Breast epithelium (tissue), 4 donors: ENCODE data around the gene DET1. TPM values are rescaled to one million over a fixed set of nuclear protein-coding genes. Genes with fewer than 3 reads are reported as not detected.
A peak's percentile ranks its signal among the peaks of the same experiment; 100 is the strongest.
"Not testable (repeated sequence)": the region's sequence is repeated elsewhere in the genome, so short reads cannot be mapped to it uniquely, and the experiment has no call there.

Experiments used
- DNase-seq, 2 donors: peaks; one replicate each; pipeline ENCODE4 v3.0.0-alpha.2; 2019; ENCODE audit warnings: low spot score in 2 of 2
- H3K27ac ChIP-seq, 2 donors: fragments of 200-600 bp; sonication (generic) in 1 of 2; one replicate each; pipeline ENCODE4 v1.5.1; 2016 to 2019; ENCODE audit warnings: mild to moderate bottlenecking in 1 of 2
- H3K27me3 ChIP-seq, 2 donors: fragments of 200-600 bp; sonication (generic) in 1 of 2; one replicate each; pipeline versions ENCODE4 v1.5.1 to v1.6.0; 2017 to 2019; ENCODE audit warnings: control low read depth in 1 of 2, mild to moderate bottlenecking in 1 of 2
- H3K36me3 ChIP-seq: fragments of 200-600 bp; one replicate; pipeline ENCODE4 v1.5.1; 2019
- H3K4me1 ChIP-seq, 2 donors: fragments of 200-600 bp; sonication (generic); one replicate each; pipeline ENCODE4 v1.5.1; 2016 to 2019; ENCODE audit warnings: control low read depth in 1 of 2
- H3K4me3 ChIP-seq, 3 donors: fragments of 200-600 bp; sonication (generic); 1 replicate in 2 of 3; 2 replicates in 1 of 3; pipeline ENCODE4 v1.5.1; 2016 to 2019; ENCODE audit warnings: mild to moderate bottlenecking in 3 of 3, moderate library complexity in 2 of 3
- H3K9me3 ChIP-seq, 2 donors: fragments of 200-600 bp; sonication (generic) in 1 of 2; one replicate each; pipeline ENCODE4 v1.5.1; 2016 to 2019; ENCODE audit warnings: control low read depth in 1 of 2
- POLR2A ChIP-seq: fragments of 450-650 bp; IDR thresholded peaks from one replicate; pipeline ENCODE4 v1.6.1; 2016; ENCODE audit warnings: antibody characterized with exemption, mild to moderate bottlenecking, moderate library complexity
- POLR2AphosphoS5 ChIP-seq, 3 donors: sonication (generic); formaldehyde crosslinking; IDR thresholded peaks; one replicate each; pipeline ENCODE4 v1.6.1; 2017; ENCODE audit warnings: antibody characterized with exemption in 3 of 3
- intact Hi-C: fragments of 100-400 bp; cut with DNase I; formaldehyde crosslinking; loops from one replicate; pipeline ENCODE4 v1.15.1; 2023; ENCODE audit warnings: low total_unique reads
- total RNA-seq, 3 donors: library from RNA; depleted of rRNA; stranded (reverse); fragments of >200 nt; gene quantifications; one replicate each; pipeline ENCODE4 v1.1.0, GENCODE V29; 2016
- TF ChIP-seq, protein P1 (sequence below), 3 donors: fragments of 450-650 bp; IDR thresholded peaks; one replicate each; pipeline ENCODE4 v1.5.1; 2016 to 2017; ENCODE audit warnings: antibody characterized with exemption in 3 of 3, mild to moderate bottlenecking in 3 of 3, moderate library complexity in 3 of 3

The DET1 gene
- total RNA-seq, 3 donors from 2014 or later: 7.2 to 19.6 (median 12.1) TPM

DNA sequence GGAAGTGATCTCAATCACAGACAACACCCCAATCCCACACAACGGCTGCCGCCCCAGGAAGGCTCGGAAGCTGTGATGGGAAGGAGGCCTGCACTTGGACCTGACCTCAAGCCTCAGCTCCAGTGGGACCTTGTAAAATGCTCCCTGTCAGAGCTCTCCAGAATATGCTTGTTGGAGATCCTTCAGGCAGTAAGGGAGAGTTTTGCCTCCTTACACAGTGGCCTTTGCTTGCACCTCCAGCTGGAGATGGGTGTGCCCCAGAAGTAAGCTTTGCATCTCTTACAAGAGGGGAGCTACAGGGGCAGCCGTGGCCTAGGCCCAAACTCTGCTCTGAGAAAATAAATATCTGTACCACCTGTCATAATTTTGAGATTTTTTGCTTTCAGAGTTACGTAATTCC is 68.6 kb downstream of the DET1 start:
- H3K9me3 ChIP-seq: no peaks in the 10 kb centered on the region
- no peaks in the 10 kb centered on the region for H3K36me3 ChIP-seq
- intact Hi-C loops: no loop called here
- DNase-seq: no peak
- no peak for TF ChIP-seq POLR2AphosphoS5 (IDR thresholded peaks at IDR 0.05)
- TF ChIP-seq POLR2A: no peak
- TF ChIP-seq, protein P1, sequence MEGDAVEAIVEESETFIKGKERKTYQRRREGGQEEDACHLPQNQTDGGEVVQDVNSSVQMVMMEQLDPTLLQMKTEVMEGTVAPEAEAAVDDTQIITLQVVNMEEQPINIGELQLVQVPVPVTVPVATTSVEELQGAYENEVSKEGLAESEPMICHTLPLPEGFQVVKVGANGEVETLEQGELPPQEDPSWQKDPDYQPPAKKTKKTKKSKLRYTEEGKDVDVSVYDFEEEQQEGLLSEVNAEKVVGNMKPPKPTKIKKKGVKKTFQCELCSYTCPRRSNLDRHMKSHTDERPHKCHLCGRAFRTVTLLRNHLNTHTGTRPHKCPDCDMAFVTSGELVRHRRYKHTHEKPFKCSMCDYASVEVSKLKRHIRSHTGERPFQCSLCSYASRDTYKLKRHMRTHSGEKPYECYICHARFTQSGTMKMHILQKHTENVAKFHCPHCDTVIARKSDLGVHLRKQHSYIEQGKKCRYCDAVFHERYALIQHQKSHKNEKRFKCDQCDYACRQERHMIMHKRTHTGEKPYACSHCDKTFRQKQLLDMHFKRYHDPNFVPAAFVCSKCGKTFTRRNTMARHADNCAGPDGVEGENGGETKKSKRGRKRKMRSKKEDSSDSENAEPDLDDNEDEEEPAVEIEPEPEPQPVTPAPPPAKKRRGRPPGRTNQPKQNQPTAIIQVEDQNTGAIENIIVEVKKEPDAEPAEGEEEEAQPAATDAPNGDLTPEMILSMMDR (IDR thresholded peaks at IDR 0.05): no peak
- no peak overlapping the region for H3K4me3 ChIP-seq
- no peaks in the 10 kb centered on the region for H3K27me3 ChIP-seq
- H3K4me1 ChIP-seq: no peaks in the 10 kb centered on the region
- no peak overlapping the region for H3K27ac ChIP-seq

DNA sequence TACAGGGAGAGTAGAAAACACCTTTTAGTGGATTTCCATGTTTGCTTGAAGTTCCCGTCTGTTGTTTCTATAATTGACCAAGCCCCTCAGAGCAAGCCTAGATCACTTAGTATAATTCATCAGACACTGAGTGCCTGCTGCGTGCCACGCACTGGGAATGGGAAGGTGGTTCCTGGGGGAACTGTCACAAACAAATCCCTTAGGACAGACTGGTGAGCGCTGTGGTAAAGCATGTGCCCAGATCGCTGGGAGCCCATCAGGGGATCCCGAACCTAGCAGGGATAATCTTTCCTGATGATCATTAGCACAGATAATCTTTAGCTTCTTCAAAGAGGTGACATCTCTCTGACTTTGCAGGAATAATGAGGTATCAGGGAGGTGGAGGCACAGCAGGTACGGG is 69.4 kb downstream of the DET1 start:
- H3K36me3 ChIP-seq: no peaks in the 10 kb centered on the region
- DNase-seq: no peak
- H3K4me3 ChIP-seq: no peak overlapping the region
- no peaks in the 10 kb centered on the region for H3K4me1 ChIP-seq
- H3K27ac ChIP-seq: no peak overlapping the region
- TF ChIP-seq POLR2AphosphoS5 (IDR thresholded peaks at IDR 0.05): no peak
- TF ChIP-seq, protein P1 (IDR thresholded peaks at IDR 0.05): no peak
- TF ChIP-seq POLR2A: no peak
- intact Hi-C loops: no loop called here
- no peaks in the 10 kb centered on the region for H3K9me3 ChIP-seq
- H3K27me3 ChIP-seq: no peaks in the 10 kb centered on the region

DNA sequence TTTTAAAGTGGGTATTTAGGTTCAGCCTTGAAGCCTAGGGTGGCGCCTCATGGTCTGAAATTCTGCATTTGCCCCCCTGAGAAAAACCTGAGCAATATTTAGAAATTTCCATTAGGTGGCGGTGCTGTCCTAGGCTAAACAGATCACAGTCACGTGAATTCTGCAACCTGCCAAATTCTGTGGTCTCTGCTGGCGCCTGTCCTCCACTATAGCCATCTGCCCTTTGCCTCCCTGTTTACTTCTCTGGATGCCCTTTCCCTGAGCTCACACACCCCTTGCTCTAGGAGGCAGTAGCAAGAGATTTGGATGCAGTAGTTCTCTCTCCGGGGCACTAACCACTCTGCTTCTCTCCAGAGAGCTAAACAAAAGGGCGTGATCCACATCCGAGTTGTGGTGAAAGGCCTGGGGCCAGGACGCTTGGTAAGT is 69.8 kb downstream of the DET1 start:
- Histone ChIP-seq H3K27me3 (no peaks in the 10 kb centered on the region), H3K4me1 (no peaks in the 10 kb centered on the region), H3K27ac (no peak overlapping the region), H3K9me3 (no peaks in the 10 kb centered on the region), H3K4me3 (no peak overlapping the region), H3K36me3 (peaks cover 3% of the 10 kb centered on the region)
- intact Hi-C loops: no loop called here
- DNase-seq: no peak
- TF ChIP-seq, protein P1 (IDR thresholded peaks at IDR 0.05): peak in 1 of 3 donors; percentile 22
- TF ChIP-seq POLR2AphosphoS5 (IDR thresholded peaks at IDR 0.05): no peak

DNA sequence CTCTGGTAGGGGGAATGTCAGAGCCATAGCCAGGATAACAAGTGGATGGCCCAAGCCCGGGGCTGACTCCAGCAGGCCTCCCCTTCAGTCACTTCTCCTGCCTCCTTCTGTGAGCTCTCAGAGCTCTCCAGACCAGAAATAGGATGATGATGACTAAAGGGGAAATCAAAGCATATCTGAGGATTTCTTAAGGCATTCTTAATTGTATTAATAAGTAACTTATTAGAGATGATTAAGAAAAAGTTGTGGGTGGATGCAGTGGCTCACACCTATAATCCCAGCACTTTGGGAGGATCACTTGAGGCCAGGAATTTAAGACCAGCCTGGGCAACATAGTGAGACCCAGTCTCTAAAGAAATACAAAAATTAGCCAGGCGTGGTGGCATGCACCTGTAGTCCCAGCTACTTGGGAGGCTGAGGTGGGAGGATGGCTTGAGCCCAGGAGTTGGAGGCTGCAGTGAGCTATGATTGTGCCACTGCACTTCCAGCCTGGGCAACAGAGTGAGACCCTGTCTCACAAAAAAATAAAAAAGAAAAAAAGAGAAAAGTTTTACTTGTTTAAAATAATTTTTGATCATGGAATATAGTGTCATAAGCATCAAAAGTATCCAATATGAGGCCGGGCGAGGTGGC is 72.7 kb downstream of the DET1 start:
- DNase-seq, H3K4me3 ChIP-seq, H3K27me3 ChIP-seq, H3K27ac ChIP-seq, H3K4me1 ChIP-seq, intact Hi-C loops, H3K9me3 ChIP-seq, H3K36me3 ChIP-seq: not testable (repeated sequence)

DNA sequence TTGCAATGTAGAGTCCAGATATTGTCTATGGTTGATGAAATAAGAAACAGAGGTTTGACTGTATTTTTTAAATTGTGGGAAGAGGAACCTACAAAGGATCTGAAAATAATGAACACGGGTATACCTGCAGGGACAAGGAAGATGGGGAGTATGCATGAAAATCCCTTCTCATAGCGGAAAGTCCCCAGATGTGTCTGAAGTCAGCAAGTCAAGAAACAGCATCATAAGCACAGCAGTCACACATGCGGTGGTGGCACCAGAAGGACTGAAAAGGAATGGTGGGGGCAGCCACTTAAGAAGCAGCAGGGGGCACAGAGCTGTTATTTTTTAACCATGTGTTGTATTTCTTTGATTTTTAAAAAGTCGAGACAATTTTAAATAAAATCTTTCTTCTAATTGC is 74.3 kb downstream of the DET1 start:
- Histone ChIP-seq H3K27ac (no peak overlapping the region), H3K36me3 (peaks cover 7% of the 10 kb centered on the region), H3K9me3 (no peaks in the 10 kb centered on the region), H3K27me3 (no peaks in the 10 kb centered on the region), H3K4me1 (peaks cover 0 to 6% of the 10 kb centered on the region in 2 donors), H3K4me3 (no peak overlapping the region)
- intact Hi-C loops: no loop called here
- DNase-seq: no peak
- TF ChIP-seq, protein P1 (IDR thresholded peaks at IDR 0.05): no peak
- no peak for TF ChIP-seq POLR2AphosphoS5 (IDR thresholded peaks at IDR 0.05)
- no peak for TF ChIP-seq POLR2A
